SJSA1 (cell line): ENCODE results near the gene OVOL1. TPM values are rescaled to one million over a fixed set of nuclear protein-coding genes. Genes with fewer than 3 reads are reported as not detected.

Experiments
- DNase-seq, 2 experiments: peaks; one replicate each; pipeline ENCODE4 v3.0.0-alpha.2; 2015 to 2020; ENCODE audit warnings: low spot score in 2 of 2, low read depth in 1 of 2
- H3K27ac ChIP-seq: fragments of 250-450 bp; sonication (Bioruptor Pico); 2 replicates; pipeline ENCODE4 v1.5.1; 2020; ENCODE audit warnings: mild to moderate bottlenecking, moderate library complexity
- H3K27me3 ChIP-seq: fragments of 250-450 bp; sonication (Bioruptor Pico); replicated peaks from 2 replicates; pipeline ENCODE4 v1.5.1; 2020; ENCODE audit warnings: mild to moderate bottlenecking, moderate library complexity
- H3K36me3 ChIP-seq: fragments of 250-450 bp; sonication (Bioruptor Pico); 2 replicates; pipeline ENCODE4 v1.5.1; 2020; ENCODE audit warnings: mild to moderate bottlenecking
- H3K4me1 ChIP-seq: fragments of 250-450 bp; sonication (Bioruptor Pico); replicated peaks from 2 replicates; pipeline ENCODE4 v1.6.1; 2021; ENCODE audit warnings: mild to moderate bottlenecking
- H3K4me3 ChIP-seq: fragments of 250-450 bp; sonication (Bioruptor Pico); 2 replicates; pipeline ENCODE4 v1.5.1; 2020; ENCODE audit warnings: mild to moderate bottlenecking
- H3K9me3 ChIP-seq: fragments of 250-450 bp; sonication (Bioruptor Pico); replicated peaks from 2 replicates; pipeline ENCODE4 v1.5.1; 2020; ENCODE audit warnings: mild to moderate bottlenecking
- total RNA-seq: library from RNA; depleted of rRNA; stranded (reverse); fragments of >200 nt; shearing (Covaris generic); gene quantifications from 2 replicates; pipeline ENCODE4 v1.2.3, GENCODE V29; 2014

OVOL1 gene
- total RNA-seq, 1 experiment from 2014 or later, result not detected

- DNase-seq, result no peak
- Histone ChIP-seq H3K36me3 (no peaks in the 10 kb centered on the region), H3K27me3 (peaks cover 97% of the 10 kb centered on the region), H3K4me1 (no peaks in the 10 kb centered on the region), H3K27ac (no peak overlapping the region), H3K4me3 (no peak overlapping the region), H3K9me3 (no peaks in the 10 kb centered on the region)
These were observed 17.1 kb downstream of the OVOL1 start for GRCh38 chr11:65803797-65804492.

- Histone ChIP-seq H3K27me3 (peaks cover 95% of the 10 kb centered on the region), H3K9me3 (no peaks in the 10 kb centered on the region), H3K4me1 (no peaks in the 10 kb centered on the region), H3K4me3 (no peak overlapping the region), H3K36me3 (no peaks in the 10 kb centered on the region), H3K27ac (no peak overlapping the region)
- DNase-seq, result no peak
These were observed 20.1 kb downstream of the OVOL1 start for GRCh38 chr11:65806979-65807378.

- no peaks in the 10 kb centered on the region for H3K36me3 ChIP-seq
- no peaks in the 10 kb centered on the region for H3K9me3 ChIP-seq
- H3K27ac ChIP-seq, result no peak overlapping the region
- DNase-seq, result no peak
- no peaks in the 10 kb centered on the region for H3K4me1 ChIP-seq
- no peak overlapping the region for H3K4me3 ChIP-seq
- H3K27me3 ChIP-seq, result peaks cover 82% of the 10 kb centered on the region
These were observed 22.0 kb downstream of the OVOL1 start for GRCh38 chr11:65808744-65809341.

- H3K27me3 ChIP-seq, result peaks cover 76% of the 10 kb centered on the region
- no peak for DNase-seq
- no peak overlapping the region for H3K4me3 ChIP-seq
- H3K27ac ChIP-seq, result no peak overlapping the region
- H3K9me3 ChIP-seq, result no peaks in the 10 kb centered on the region
- no peaks in the 10 kb centered on the region for H3K36me3 ChIP-seq
- H3K4me1 ChIP-seq, result no peaks in the 10 kb centered on the region
These were observed 22.6 kb downstream of the OVOL1 start for GRCh38 chr11:65809496-65809895.

- H3K9me3 ChIP-seq, result no peaks in the 10 kb centered on the region
- no peak overlapping the region for H3K27ac ChIP-seq
- peaks cover 68% of the 10 kb centered on the region for H3K27me3 ChIP-seq
- no peak for DNase-seq
- H3K4me1 ChIP-seq, result no peaks in the 10 kb centered on the region
- H3K36me3 ChIP-seq, result no peaks in the 10 kb centered on the region
- H3K4me3 ChIP-seq, result no peak overlapping the region
These were observed 23.4 kb downstream of the OVOL1 start for GRCh38 chr11:65810046-65810868.

- H3K36me3 ChIP-seq, result no peaks in the 10 kb centered on the region
- H3K4me1 ChIP-seq, result no peaks in the 10 kb centered on the region
- no peak overlapping the region for H3K27ac ChIP-seq
- peaks cover 52% of the 10 kb centered on the region for H3K27me3 ChIP-seq
- no peak overlapping the region for H3K4me3 ChIP-seq
- DNase-seq, result no peak
- H3K9me3 ChIP-seq, result no peaks in the 10 kb centered on the region
These were observed 25.1 kb downstream of the OVOL1 start for GRCh38 chr11:65811764-65812475.

- Histone ChIP-seq H3K9me3 (peaks cover 4% of the 10 kb centered on the region; the same call in 1 of the 2 replicates), H3K27me3 (peaks cover 30% of the 10 kb centered on the region), H3K4me1 (peaks cover 10% of the 10 kb centered on the region), H3K27ac (no peak overlapping the region), H3K36me3 (no peaks in the 10 kb centered on the region), H3K4me3 (no peak overlapping the region)
- DNase-seq, result no peak
These were observed 27.5 kb downstream of the OVOL1 start for GRCh38 chr11:65814131-65814985.

- Histone ChIP-seq H3K27ac (no peak overlapping the region), H3K27me3 (peaks cover 22% of the 10 kb centered on the region), H3K4me1 (peaks cover 10% of the 10 kb centered on the region), H3K4me3 (no peak overlapping the region), H3K36me3 (no peaks in the 10 kb centered on the region), H3K9me3 (peaks cover 4% of the 10 kb centered on the region; the same call in 1 of the 2 replicates)
- DNase-seq, result no peak
These were observed 28.2 kb downstream of the OVOL1 start for GRCh38 chr11:65814986-65815565.

GRCh38 chr11:65816696-65817095 is 29.8 kb downstream of the OVOL1 start:
- Histone ChIP-seq H3K36me3 (no peaks in the 10 kb centered on the region), H3K4me1 (peaks cover 10% of the 10 kb centered on the region), H3K27ac (no peak overlapping the region), H3K27me3 (peaks cover 8% of the 10 kb centered on the region), H3K4me3 (no peak overlapping the region), H3K9me3 (peaks cover 4% of the 10 kb centered on the region; the same call in 1 of the 2 replicates)
- no peak for DNase-seq

GRCh38 chr11:65817312-65817834 is 30.5 kb downstream of the OVOL1 start:
- H3K9me3 ChIP-seq, result peaks cover 4% of the 10 kb centered on the region; the same call in 1 of the 2 replicates
- H3K4me1 ChIP-seq, result peaks cover 10% of the 10 kb centered on the region
- no peak overlapping the region for H3K27ac ChIP-seq
- peaks cover 1% of the 10 kb centered on the region; the same call in 1 of the 2 replicates for H3K27me3 ChIP-seq
- peak overlapping the region; percentile 52 for H3K4me3 ChIP-seq
- DNase-seq, result no peak
- no peaks in the 10 kb centered on the region for H3K36me3 ChIP-seq

- Histone ChIP-seq H3K27ac (no peak overlapping the region), H3K27me3 (peaks cover 4% of the 10 kb centered on the region; the same call in 1 of the 2 replicates), H3K9me3 (peaks cover 4% of the 10 kb centered on the region; the same call in 1 of the 2 replicates), H3K36me3 (no peaks in the 10 kb centered on the region), H3K4me3 (peak overlapping the region; percentile 52), H3K4me1 (peaks cover 10% of the 10 kb centered on the region)
- DNase-seq, result peak; percentile 94 to 98
These were observed 31.2 kb downstream of the OVOL1 start for GRCh38 chr11:65817835-65818680.
